Measurements from ENCODE around the gene NCMAP. TPM values are rescaled to one million over a fixed set of nuclear protein-coding genes. Genes with fewer than 3 reads are reported as not detected.
A peak's percentile ranks its signal among the peaks of the same experiment; 100 is the strongest.

The NCMAP gene
- total RNA-seq, 1 experiment from 2014 or later = 0.33 TPM

DNA sequence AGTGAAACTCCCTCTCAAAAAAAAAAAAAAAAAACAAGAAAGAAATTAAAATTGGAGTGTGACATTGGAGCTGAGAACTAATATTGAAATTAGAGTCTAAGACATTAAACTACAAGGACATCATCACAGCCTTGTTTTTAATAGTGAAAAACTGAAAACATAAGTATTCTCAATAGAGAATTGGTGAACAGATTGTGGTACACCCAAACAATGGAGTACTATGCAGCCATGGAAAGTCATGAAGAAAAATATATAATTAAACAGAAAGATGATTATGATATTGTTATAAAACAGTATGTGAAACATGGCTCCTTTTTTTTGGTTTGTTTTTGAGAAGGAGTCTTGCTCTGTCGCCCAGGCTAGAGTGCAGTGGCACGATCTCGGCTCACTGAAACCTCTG, 43.4 kb downstream of the NCMAP start:
- Histone ChIP-seq H3K27ac (ENCODE audit: low read length) (no peak overlapping the region), H3K27me3 (ENCODE audit: control insufficient read depth, insufficient read depth, low read length) (no peaks in the 10 kb centered on the region), H3K4me3 (ENCODE audit: low read depth in 2 of 2, low read length in 2 of 2) (no peak overlapping the region), H3K4me1 (ENCODE audit: control insufficient read depth, insufficient read depth, low read length) (0 out of 2 replicates have a peak, but pooled peaks cover 5% of the 10 kb centered on the region), H3K9me3 (ENCODE audit: control insufficient read depth, insufficient read depth, low read depth, low read length) (no peaks in the 10 kb centered on the region), H3K36me3 (ENCODE audit: control insufficient read depth, insufficient read depth, low read length) (no peaks in the 10 kb centered on the region)
- in situ Hi-C loops (cut with HindIII; ENCODE audit: low pct_unique_long_range_greater_than_20kb, low sequenced_read_pairs) (no loop called here), intact Hi-C loops (cut with micrococcal nuclease; ENCODE audit: unreplicated experiment) (loop anchor here (5.0 kb wide), 1 partner anchor 38 kb away; no protein-coding TSS in a partner anchor)
- TF ChIP-seq, protein P1, sequence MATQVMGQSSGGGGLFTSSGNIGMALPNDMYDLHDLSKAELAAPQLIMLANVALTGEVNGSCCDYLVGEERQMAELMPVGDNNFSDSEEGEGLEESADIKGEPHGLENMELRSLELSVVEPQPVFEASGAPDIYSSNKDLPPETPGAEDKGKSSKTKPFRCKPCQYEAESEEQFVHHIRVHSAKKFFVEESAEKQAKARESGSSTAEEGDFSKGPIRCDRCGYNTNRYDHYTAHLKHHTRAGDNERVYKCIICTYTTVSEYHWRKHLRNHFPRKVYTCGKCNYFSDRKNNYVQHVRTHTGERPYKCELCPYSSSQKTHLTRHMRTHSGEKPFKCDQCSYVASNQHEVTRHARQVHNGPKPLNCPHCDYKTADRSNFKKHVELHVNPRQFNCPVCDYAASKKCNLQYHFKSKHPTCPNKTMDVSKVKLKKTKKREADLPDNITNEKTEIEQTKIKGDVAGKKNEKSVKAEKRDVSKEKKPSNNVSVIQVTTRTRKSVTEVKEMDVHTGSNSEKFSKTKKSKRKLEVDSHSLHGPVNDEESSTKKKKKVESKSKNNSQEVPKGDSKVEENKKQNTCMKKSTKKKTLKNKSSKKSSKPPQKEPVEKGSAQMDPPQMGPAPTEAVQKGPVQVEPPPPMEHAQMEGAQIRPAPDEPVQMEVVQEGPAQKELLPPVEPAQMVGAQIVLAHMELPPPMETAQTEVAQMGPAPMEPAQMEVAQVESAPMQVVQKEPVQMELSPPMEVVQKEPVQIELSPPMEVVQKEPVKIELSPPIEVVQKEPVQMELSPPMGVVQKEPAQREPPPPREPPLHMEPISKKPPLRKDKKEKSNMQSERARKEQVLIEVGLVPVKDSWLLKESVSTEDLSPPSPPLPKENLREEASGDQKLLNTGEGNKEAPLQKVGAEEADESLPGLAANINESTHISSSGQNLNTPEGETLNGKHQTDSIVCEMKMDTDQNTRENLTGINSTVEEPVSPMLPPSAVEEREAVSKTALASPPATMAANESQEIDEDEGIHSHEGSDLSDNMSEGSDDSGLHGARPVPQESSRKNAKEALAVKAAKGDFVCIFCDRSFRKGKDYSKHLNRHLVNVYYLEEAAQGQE (IDR thresholded peaks at IDR 0.05; ENCODE audit: insufficient read depth in 1 of 2, low read depth in 2 of 2, low read length in 1 of 2) = no peak
- TF ChIP-seq, protein P2, sequence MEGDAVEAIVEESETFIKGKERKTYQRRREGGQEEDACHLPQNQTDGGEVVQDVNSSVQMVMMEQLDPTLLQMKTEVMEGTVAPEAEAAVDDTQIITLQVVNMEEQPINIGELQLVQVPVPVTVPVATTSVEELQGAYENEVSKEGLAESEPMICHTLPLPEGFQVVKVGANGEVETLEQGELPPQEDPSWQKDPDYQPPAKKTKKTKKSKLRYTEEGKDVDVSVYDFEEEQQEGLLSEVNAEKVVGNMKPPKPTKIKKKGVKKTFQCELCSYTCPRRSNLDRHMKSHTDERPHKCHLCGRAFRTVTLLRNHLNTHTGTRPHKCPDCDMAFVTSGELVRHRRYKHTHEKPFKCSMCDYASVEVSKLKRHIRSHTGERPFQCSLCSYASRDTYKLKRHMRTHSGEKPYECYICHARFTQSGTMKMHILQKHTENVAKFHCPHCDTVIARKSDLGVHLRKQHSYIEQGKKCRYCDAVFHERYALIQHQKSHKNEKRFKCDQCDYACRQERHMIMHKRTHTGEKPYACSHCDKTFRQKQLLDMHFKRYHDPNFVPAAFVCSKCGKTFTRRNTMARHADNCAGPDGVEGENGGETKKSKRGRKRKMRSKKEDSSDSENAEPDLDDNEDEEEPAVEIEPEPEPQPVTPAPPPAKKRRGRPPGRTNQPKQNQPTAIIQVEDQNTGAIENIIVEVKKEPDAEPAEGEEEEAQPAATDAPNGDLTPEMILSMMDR (IDR thresholded peaks at IDR 0.05) = no peak
- no peak for TF ChIP-seq SIN3A (IDR thresholded peaks at IDR 0.05; ENCODE audit: borderline replicate concordance, insufficient read depth, low read depth, low read length)
- no peak for TF ChIP-seq POLR2AphosphoS5 (IDR thresholded peaks at IDR 0.05; ENCODE audit: low read depth, low read length)
- no peak for TF ChIP-seq TCF7L2 (IDR thresholded peaks at IDR 0.05; ENCODE audit: low read depth, low read length)
- DNase-seq (ENCODE audit: low read depth, low spot score) (no peak), ATAC-seq (no peak)
- POLR2A ChIA-PET = no interaction called here
- BruUV-seq (replicated peaks) = no TSS peak
- CTCF ChIA-PET = no interaction called here

DNA sequence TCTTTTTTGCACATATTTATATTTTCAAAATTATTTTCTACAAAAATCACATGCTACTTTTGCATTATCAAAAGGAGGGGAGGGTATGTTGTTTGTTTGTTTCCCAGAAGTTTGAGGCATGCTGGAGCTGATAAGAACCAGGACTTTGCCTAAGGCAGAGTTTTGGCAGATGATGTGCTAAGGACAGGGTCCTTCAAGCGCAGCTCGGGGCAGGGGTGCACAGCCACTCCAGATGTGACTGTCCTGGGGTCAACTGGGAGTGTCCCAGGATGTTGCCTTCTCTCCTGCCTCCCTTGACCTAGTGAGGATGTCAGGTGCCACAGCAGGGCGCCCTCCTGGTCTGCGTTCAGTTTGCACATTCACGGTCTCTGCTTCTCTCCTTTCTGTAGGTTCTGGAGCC, 44.7 kb downstream of the NCMAP start:
- H3K9me3 ChIP-seq (ENCODE audit: control insufficient read depth, insufficient read depth, low read depth, low read length) = no peaks in the 10 kb centered on the region
- no peak overlapping the region for H3K4me3 ChIP-seq (ENCODE audit: low read depth in 2 of 2, low read length in 2 of 2)
- in situ Hi-C loops (cut with HindIII; ENCODE audit: low pct_unique_long_range_greater_than_20kb, low sequenced_read_pairs) = no loop called here
- DNase-seq (ENCODE audit: low read depth, low spot score) (no peak), ATAC-seq (peak; percentile 27; the same call in 1 of the 2 replicates)
- no peak for TF ChIP-seq TCF7L2 (IDR thresholded peaks at IDR 0.05; ENCODE audit: low read depth, low read length)
- TF ChIP-seq POLR2AphosphoS5 (IDR thresholded peaks at IDR 0.05; ENCODE audit: low read depth, low read length) = no peak
- no peak for TF ChIP-seq SIN3A (IDR thresholded peaks at IDR 0.05; ENCODE audit: borderline replicate concordance, insufficient read depth, low read depth, low read length)
- TF ChIP-seq, protein P2 (IDR thresholded peaks at IDR 0.05) = no peak
- TF ChIP-seq, protein P1 (IDR thresholded peaks at IDR 0.05; ENCODE audit: insufficient read depth in 1 of 2, low read depth in 2 of 2, low read length in 1 of 2) = no peak
- no peaks in the 10 kb centered on the region for H3K27me3 ChIP-seq (ENCODE audit: control insufficient read depth, insufficient read depth, low read length)
- intact Hi-C loops (cut with micrococcal nuclease; ENCODE audit: unreplicated experiment) = no loop called here
- no peaks in the 10 kb centered on the region for H3K36me3 ChIP-seq (ENCODE audit: control insufficient read depth, insufficient read depth, low read length)
- H3K27ac ChIP-seq (ENCODE audit: low read length) = no peak overlapping the region
- ChIA-PET POLR2A (no interaction called here), CTCF (no interaction called here)
- BruUV-seq (replicated peaks) = no TSS peak
- 0 out of 2 replicates have a peak, but pooled peaks cover 5% of the 10 kb centered on the region for H3K4me1 ChIP-seq (ENCODE audit: control insufficient read depth, insufficient read depth, low read length)

Measured in Panc1 (cell line).